ENCODE data around the gene MYH15. TPM values are rescaled to one million over a fixed set of nuclear protein-coding genes. Genes with fewer than 3 reads are reported as not detected.

Gene MYH15
- total RNA-seq, 2 experiments from 2014 or later: 0.46 to 0.57 TPM

DNA sequence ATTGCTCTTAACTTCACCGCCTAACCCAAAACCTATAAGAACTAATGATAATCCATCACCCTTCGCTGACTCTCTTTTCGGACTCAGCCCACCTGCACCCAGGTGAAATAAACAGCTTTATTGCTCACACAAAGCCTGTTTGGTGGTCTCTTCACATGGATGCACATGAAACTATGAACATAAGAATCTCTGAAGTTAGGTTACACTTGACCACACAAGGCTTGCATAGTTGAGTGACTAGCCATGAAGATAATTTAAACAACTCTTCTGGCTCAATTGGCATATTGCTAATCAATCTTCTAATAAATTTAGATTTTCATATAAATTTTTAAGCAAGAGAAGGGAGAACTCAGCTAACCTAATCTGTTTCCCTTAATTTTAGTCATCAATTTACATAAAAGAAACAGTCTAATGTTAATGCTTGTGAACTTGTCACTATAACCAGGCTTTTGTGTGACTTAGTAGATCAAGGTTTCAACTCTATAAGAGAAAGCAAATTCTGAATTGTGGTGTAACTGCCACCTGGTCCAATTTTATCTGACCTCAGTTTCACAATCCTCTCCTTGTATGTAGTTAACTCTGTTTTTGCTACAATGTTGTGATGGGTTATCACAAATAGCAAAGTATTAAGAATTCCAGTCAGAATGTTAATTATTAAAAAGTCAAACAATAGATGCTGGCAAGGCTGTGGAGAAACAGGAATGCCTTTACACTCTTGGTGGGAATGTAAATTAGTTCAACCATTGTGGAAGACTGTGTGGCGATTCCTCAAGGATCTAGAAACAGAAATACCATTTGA lies 132.0 kb downstream of the MYH15 start:
- Histone ChIP-seq H3K36me3 (ENCODE audit: insufficient read depth, low read length) (no peaks in the 10 kb centered on the region), H3K9me2 (ENCODE audit: insufficient read depth, low read length) (no peaks in the 10 kb centered on the region), H3K4me3 (ENCODE audit: low read depth, low read length, poor library complexity, severe bottlenecking) (no peak overlapping the region), H3K4me2 (ENCODE audit: low read length) (no peak overlapping the region), H4K20me1 (ENCODE audit: insufficient read depth, low read length) (no peaks in the 10 kb centered on the region), H3K9me3 (ENCODE audit: low read length) (no peaks in the 10 kb centered on the region), H3K79me2 (ENCODE audit: insufficient read depth, low read depth, low read length) (no peaks in the 10 kb centered on the region), H3K4me1 (ENCODE audit: insufficient read depth, low read length, poor library complexity, severe bottlenecking) (no peaks in the 10 kb centered on the region), H3K27ac (ENCODE audit: low read depth, low read length, poor library complexity, severe bottlenecking) (no peak overlapping the region), H2AFZ (ENCODE audit: low read length) (no peak overlapping the region)
- intact Hi-C loops (cut with micrococcal nuclease; ENCODE audit: unreplicated experiment): no loop called here
- TF ChIP-seq, protein P1, sequence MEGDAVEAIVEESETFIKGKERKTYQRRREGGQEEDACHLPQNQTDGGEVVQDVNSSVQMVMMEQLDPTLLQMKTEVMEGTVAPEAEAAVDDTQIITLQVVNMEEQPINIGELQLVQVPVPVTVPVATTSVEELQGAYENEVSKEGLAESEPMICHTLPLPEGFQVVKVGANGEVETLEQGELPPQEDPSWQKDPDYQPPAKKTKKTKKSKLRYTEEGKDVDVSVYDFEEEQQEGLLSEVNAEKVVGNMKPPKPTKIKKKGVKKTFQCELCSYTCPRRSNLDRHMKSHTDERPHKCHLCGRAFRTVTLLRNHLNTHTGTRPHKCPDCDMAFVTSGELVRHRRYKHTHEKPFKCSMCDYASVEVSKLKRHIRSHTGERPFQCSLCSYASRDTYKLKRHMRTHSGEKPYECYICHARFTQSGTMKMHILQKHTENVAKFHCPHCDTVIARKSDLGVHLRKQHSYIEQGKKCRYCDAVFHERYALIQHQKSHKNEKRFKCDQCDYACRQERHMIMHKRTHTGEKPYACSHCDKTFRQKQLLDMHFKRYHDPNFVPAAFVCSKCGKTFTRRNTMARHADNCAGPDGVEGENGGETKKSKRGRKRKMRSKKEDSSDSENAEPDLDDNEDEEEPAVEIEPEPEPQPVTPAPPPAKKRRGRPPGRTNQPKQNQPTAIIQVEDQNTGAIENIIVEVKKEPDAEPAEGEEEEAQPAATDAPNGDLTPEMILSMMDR (conservative IDR thresholded peaks at IDR 0.05; ENCODE audit: low read length): no peak
- no peak for TF ChIP-seq EZH2phosphoT487 (IDR thresholded peaks at IDR 0.05; ENCODE audit: borderline replicate concordance, low read depth, low read length)
- no peak for DNase-seq (ENCODE audit: low spot score)
- ChIA-PET POLR2A (interaction anchor here (0.6 kb wide), 1 partner anchor 1432 kb away, joined by 3 read pairs; no protein-coding TSS in a partner anchor), CTCF (ENCODE audit: unreplicated experiment) (no interaction called here)
- no TSS peak for BruUV-seq (replicated peaks)

DNA sequence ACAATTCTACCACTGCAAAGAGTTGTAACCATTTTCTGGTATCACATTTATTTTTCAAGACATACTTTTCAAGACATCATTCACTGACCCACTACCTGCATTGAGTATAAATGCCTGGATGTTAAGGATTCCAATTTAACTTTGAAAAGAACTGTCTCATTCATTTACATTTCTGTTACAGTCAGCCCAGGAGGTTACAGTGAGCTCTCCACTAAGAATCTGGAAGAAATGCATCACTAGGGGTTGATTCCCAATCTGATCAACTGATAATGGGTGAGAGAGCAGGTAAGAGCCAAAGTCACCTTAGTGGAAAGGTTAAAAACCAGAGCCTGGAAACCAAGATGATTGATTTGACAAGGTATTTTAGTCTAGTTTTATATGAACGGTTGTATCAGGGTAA lies 133.0 kb downstream of the MYH15 start:
- H3K4me2 ChIP-seq (ENCODE audit: low read length): no peak overlapping the region
- no peak overlapping the region for H3K27ac ChIP-seq (ENCODE audit: low read depth, low read length, poor library complexity, severe bottlenecking)
- intact Hi-C loops (cut with micrococcal nuclease; ENCODE audit: unreplicated experiment): no loop called here
- no peaks in the 10 kb centered on the region for H3K79me2 ChIP-seq (ENCODE audit: insufficient read depth, low read depth, low read length)
- ChIA-PET CTCF (ENCODE audit: unreplicated experiment) (no interaction called here), POLR2A (interaction anchor here (0.6 kb wide), 1 partner anchor 1431 kb away, joined by 3 read pairs; no protein-coding TSS in a partner anchor)
- no peaks in the 10 kb centered on the region for H3K9me3 ChIP-seq (ENCODE audit: low read length)
- no TSS peak for BruUV-seq (replicated peaks)
- TF ChIP-seq, protein P1 (conservative IDR thresholded peaks at IDR 0.05; ENCODE audit: low read length): no peak
- TF ChIP-seq EZH2phosphoT487 (IDR thresholded peaks at IDR 0.05; ENCODE audit: borderline replicate concordance, low read depth, low read length): no peak
- H3K4me1 ChIP-seq (ENCODE audit: insufficient read depth, low read length, poor library complexity, severe bottlenecking): no peaks in the 10 kb centered on the region
- no peak overlapping the region for H2AFZ ChIP-seq (ENCODE audit: low read length)
- no peak overlapping the region for H3K4me3 ChIP-seq (ENCODE audit: low read depth, low read length, poor library complexity, severe bottlenecking)
- no peaks in the 10 kb centered on the region for H4K20me1 ChIP-seq (ENCODE audit: insufficient read depth, low read length)
- H3K36me3 ChIP-seq (ENCODE audit: insufficient read depth, low read length): no peaks in the 10 kb centered on the region
- DNase-seq (ENCODE audit: low spot score): no peak
- H3K9me2 ChIP-seq (ENCODE audit: insufficient read depth, low read length): no peaks in the 10 kb centered on the region

DNA sequence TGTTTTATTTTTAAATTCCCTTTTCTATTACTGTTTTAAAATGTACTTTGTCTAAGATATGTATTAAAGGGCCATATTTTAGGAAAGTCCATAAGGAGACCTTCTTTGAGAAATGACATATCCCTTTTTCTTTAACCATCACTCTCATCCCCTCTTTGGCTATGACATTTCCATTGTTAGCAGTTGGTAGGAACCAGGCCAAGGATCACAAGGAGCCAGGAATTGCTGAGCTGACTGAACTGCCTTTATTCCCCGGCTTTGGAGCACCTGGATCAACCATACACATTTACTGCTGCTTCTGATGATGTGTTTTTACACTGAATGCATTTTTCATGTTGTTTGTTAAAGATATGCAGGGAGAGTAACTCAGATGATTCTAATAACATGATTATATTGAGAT lies 134.4 kb downstream of the MYH15 start:
- H3K27ac ChIP-seq (ENCODE audit: low read depth, low read length, poor library complexity, severe bottlenecking): no peak overlapping the region
- ChIA-PET CTCF (ENCODE audit: unreplicated experiment) (no interaction called here), POLR2A (interaction anchor here (0.7 kb wide), 1 partner anchor 10 kb away, joined by 4 read pairs; no protein-coding TSS in a partner anchor)
- no peak overlapping the region for H3K4me2 ChIP-seq (ENCODE audit: low read length)
- no peak for DNase-seq (ENCODE audit: low spot score)
- intact Hi-C loops (cut with micrococcal nuclease; ENCODE audit: unreplicated experiment): no loop called here
- H2AFZ ChIP-seq (ENCODE audit: low read length): no peak overlapping the region
- H3K9me2 ChIP-seq (ENCODE audit: insufficient read depth, low read length): no peaks in the 10 kb centered on the region
- H3K9me3 ChIP-seq (ENCODE audit: low read length): no peaks in the 10 kb centered on the region
- BruUV-seq (replicated peaks): no TSS peak
- no peaks in the 10 kb centered on the region for H3K4me1 ChIP-seq (ENCODE audit: insufficient read depth, low read length, poor library complexity, severe bottlenecking)
- no peaks in the 10 kb centered on the region for H4K20me1 ChIP-seq (ENCODE audit: insufficient read depth, low read length)
- H3K4me3 ChIP-seq (ENCODE audit: low read depth, low read length, poor library complexity, severe bottlenecking): no peak overlapping the region
- H3K36me3 ChIP-seq (ENCODE audit: insufficient read depth, low read length): no peaks in the 10 kb centered on the region
- no peaks in the 10 kb centered on the region for H3K79me2 ChIP-seq (ENCODE audit: insufficient read depth, low read depth, low read length)
- TF ChIP-seq, protein P1 (conservative IDR thresholded peaks at IDR 0.05; ENCODE audit: low read length): no peak
- no peak for TF ChIP-seq EZH2phosphoT487 (IDR thresholded peaks at IDR 0.05; ENCODE audit: borderline replicate concordance, low read depth, low read length)

All from OCI-LY7 (cell line).